ENCODE measurements around the gene PROX1.

The PROX1 gene

DNA sequence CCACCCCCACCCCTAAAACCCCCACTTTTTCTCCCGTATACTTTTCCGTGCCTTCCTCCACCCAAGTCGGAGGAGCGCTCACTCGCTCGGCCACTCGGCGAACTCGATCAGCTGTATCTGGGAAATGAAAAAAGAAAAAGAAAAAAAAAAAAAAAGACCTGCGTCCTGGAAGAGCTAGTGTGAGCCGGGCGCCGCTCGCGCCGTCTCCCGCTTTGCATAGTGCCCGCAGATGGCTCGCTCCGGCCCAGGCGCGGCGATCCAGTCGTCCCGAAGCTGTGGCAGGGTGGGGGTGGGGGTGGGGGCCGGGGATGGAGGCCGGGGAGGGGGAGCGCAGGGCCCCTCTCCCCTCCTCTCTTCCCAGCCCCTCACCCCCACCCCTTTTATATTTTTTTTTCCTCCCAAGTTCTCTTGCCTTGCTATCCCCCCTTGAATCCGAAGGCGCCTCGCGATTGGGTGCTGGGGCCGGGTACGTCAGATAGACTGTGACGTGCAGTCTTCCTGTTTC, 299 bp upstream of the PROX1 start:
- Histone ChIP-seq H3K27ac (ENCODE audit: low read length) (peak overlapping the region; percentile 60), H3K4me3 (ENCODE audit: low read length in 2 of 2) (peak overlapping the region; percentile 79 to 88), H3K4me1 (ENCODE audit: control insufficient read depth, insufficient read depth, low read length) (peaks cover 35% of the 10 kb centered on the region), H3K9ac (ENCODE audit: low read length in 2 of 2) (peak overlapping the region in 1 of 2 donors; percentile 66), H3K9me3 (ENCODE audit: control insufficient read depth in 2 of 2, low read length in 2 of 2) (no peaks in the 10 kb centered on the region), H3K27me3 (ENCODE audit: control insufficient read depth in 1 of 2, insufficient read depth in 2 of 2, low read length in 2 of 2) (peaks cover 49 to 65% of the 10 kb centered on the region in 2 donors), H3K36me3 (ENCODE audit: control insufficient read depth in 2 of 2, insufficient read depth in 2 of 2, low read length in 2 of 2) (no peaks in the 10 kb centered on the region)

- H3K9me3 ChIP-seq (ENCODE audit: control insufficient read depth in 2 of 2, low read length in 2 of 2) = no peaks in the 10 kb centered on the region
- H3K4me3 ChIP-seq (ENCODE audit: low read length in 2 of 2) = peak overlapping the region; percentile 79 to 88
- H3K27ac ChIP-seq (ENCODE audit: low read length) = peak overlapping the region; percentile 60
- no peaks in the 10 kb centered on the region for H3K36me3 ChIP-seq (ENCODE audit: control insufficient read depth in 2 of 2, insufficient read depth in 2 of 2, low read length in 2 of 2)
- peaks cover 26% of the 10 kb centered on the region for H3K4me1 ChIP-seq (ENCODE audit: control insufficient read depth, insufficient read depth, low read length)
- H3K27me3 ChIP-seq (ENCODE audit: control insufficient read depth in 1 of 2, insufficient read depth in 2 of 2, low read length in 2 of 2) = peaks cover 42 to 55% of the 10 kb centered on the region in 2 donors
- H3K9ac ChIP-seq (ENCODE audit: low read length in 2 of 2) = peak overlapping the region; percentile 66 to 72
Observed at GRCh38 chr1:213988507-213989001, 781 bp downstream of the PROX1 start.

- Histone ChIP-seq H3K9me3 (ENCODE audit: control insufficient read depth in 2 of 2, low read length in 2 of 2) (no peaks in the 10 kb centered on the region), H3K36me3 (ENCODE audit: control insufficient read depth in 2 of 2, insufficient read depth in 2 of 2, low read length in 2 of 2) (no peaks in the 10 kb centered on the region), H3K27ac (ENCODE audit: low read length) (peak overlapping the region; percentile 24), H3K9ac (ENCODE audit: low read length in 2 of 2) (peak overlapping the region; percentile 51 to 66), H3K4me3 (ENCODE audit: low read length in 2 of 2) (peak overlapping the region; percentile 79 to 88), H3K27me3 (ENCODE audit: control insufficient read depth in 1 of 2, insufficient read depth in 2 of 2, low read length in 2 of 2) (peaks cover 41 to 53% of the 10 kb centered on the region in 2 donors), H3K4me1 (ENCODE audit: control insufficient read depth, insufficient read depth, low read length) (peaks cover 26% of the 10 kb centered on the region)
Observed at GRCh38 chr1:213989002-213989855, 1.5 kb downstream of the PROX1 start.

DNA sequence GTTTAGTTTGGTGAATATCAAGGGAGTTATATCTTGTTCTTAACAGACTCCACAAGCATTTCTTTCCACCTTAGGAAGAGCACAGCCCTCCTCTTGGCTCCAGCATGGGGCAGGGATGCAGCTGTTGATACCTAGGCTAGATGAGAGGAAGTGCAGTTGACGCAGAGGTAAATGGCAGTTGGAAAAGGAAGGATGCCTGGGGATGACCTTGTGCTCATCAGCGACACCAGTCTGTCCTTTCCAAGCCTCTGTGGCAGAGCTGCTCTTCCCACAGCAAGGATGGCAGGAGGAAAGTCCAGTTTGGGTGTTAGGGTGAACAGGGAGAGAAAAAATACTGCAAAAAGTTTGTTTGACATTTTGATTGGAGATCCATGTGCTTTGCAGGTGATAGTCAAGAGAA, 6.2 kb downstream of the PROX1 start:
- no peaks in the 10 kb centered on the region for H3K9me3 ChIP-seq (ENCODE audit: control insufficient read depth in 2 of 2, low read length in 2 of 2)
- peaks cover 8% of the 10 kb centered on the region for H3K4me1 ChIP-seq (ENCODE audit: control insufficient read depth, insufficient read depth, low read length)
- no peak overlapping the region for H3K4me3 ChIP-seq (ENCODE audit: low read length in 2 of 2)
- H3K9ac ChIP-seq (ENCODE audit: low read length in 2 of 2) = no peak overlapping the region
- no peak overlapping the region for H3K27ac ChIP-seq (ENCODE audit: low read length)
- no peaks in the 10 kb centered on the region for H3K36me3 ChIP-seq (ENCODE audit: control insufficient read depth in 2 of 2, insufficient read depth in 2 of 2, low read length in 2 of 2)
- peaks cover 15 to 23% of the 10 kb centered on the region in 2 donors for H3K27me3 ChIP-seq (ENCODE audit: control insufficient read depth in 1 of 2, insufficient read depth in 2 of 2, low read length in 2 of 2)

- H3K27me3 ChIP-seq (ENCODE audit: control insufficient read depth in 1 of 2, insufficient read depth in 2 of 2, low read length in 2 of 2) = peaks cover 10 to 14% of the 10 kb centered on the region in 2 donors
- no peaks in the 10 kb centered on the region for H3K36me3 ChIP-seq (ENCODE audit: control insufficient read depth in 2 of 2, insufficient read depth in 2 of 2, low read length in 2 of 2)
- no peak overlapping the region for H3K4me3 ChIP-seq (ENCODE audit: low read length in 2 of 2)
- no peaks in the 10 kb centered on the region for H3K4me1 ChIP-seq (ENCODE audit: control insufficient read depth, insufficient read depth, low read length)
- no peak overlapping the region for H3K9ac ChIP-seq (ENCODE audit: low read length in 2 of 2)
- H3K27ac ChIP-seq (ENCODE audit: low read length) = no peak overlapping the region
- no peaks in the 10 kb centered on the region for H3K9me3 ChIP-seq (ENCODE audit: control insufficient read depth in 2 of 2, low read length in 2 of 2)
Observed at GRCh38 chr1:213994888-213995287, 7.1 kb downstream of the PROX1 start.

DNA sequence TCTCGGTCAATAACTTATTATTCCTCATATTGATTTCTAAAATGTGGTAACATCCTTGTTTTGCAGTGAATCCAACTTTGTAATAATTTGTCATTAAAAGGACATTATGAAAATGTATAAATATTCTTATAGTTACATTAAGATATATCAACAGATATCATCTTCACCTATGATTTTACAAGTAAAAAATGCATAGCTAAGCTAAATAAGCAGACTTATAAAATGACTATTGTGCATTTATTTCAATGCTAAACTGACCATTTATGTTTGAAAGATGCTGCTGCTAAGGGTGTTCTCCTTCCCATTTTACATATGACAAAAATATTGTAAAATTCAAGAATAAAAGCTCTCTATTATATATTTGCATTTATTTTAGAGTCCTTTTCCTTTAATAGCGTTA, 7.8 kb downstream of the PROX1 start:
- H3K9me3 ChIP-seq (ENCODE audit: control insufficient read depth in 2 of 2, low read length in 2 of 2) = no peaks in the 10 kb centered on the region
- H3K27me3 ChIP-seq (ENCODE audit: control insufficient read depth in 1 of 2, insufficient read depth in 2 of 2, low read length in 2 of 2) = peaks cover 5 to 14% of the 10 kb centered on the region in 2 donors
- H3K4me1 ChIP-seq (ENCODE audit: control insufficient read depth, insufficient read depth, low read length) = no peaks in the 10 kb centered on the region
- no peak overlapping the region for H3K4me3 ChIP-seq (ENCODE audit: low read length in 2 of 2)
- H3K9ac ChIP-seq (ENCODE audit: low read length in 2 of 2) = no peak overlapping the region
- no peak overlapping the region for H3K27ac ChIP-seq (ENCODE audit: low read length)
- no peaks in the 10 kb centered on the region for H3K36me3 ChIP-seq (ENCODE audit: control insufficient read depth in 2 of 2, insufficient read depth in 2 of 2, low read length in 2 of 2)

GRCh38 chr1:213996320-213997037, 8.7 kb downstream of the PROX1 start:
- Histone ChIP-seq H3K36me3 (ENCODE audit: control insufficient read depth in 2 of 2, insufficient read depth in 2 of 2, low read length in 2 of 2) (no peaks in the 10 kb centered on the region), H3K27ac (ENCODE audit: low read length) (no peak overlapping the region), H3K9me3 (ENCODE audit: control insufficient read depth in 2 of 2, low read length in 2 of 2) (no peaks in the 10 kb centered on the region), H3K27me3 (ENCODE audit: control insufficient read depth in 1 of 2, insufficient read depth in 2 of 2, low read length in 2 of 2) (peaks cover 5 to 10% of the 10 kb centered on the region in 2 donors), H3K9ac (ENCODE audit: low read length in 2 of 2) (no peak overlapping the region), H3K4me3 (ENCODE audit: low read length in 2 of 2) (peak overlapping the region; percentile 5 to 16), H3K4me1 (ENCODE audit: control insufficient read depth, insufficient read depth, low read length) (no peaks in the 10 kb centered on the region)

- Histone ChIP-seq H3K27me3 (ENCODE audit: control insufficient read depth in 1 of 2, insufficient read depth in 2 of 2, low read length in 2 of 2) (peaks cover 5 to 8% of the 10 kb centered on the region in 2 donors), H3K4me3 (ENCODE audit: low read length in 2 of 2) (peak overlapping the region; percentile 5 to 16), H3K9ac (ENCODE audit: low read length in 2 of 2) (no peak overlapping the region), H3K36me3 (ENCODE audit: control insufficient read depth in 2 of 2, insufficient read depth in 2 of 2, low read length in 2 of 2) (no peaks in the 10 kb centered on the region), H3K4me1 (ENCODE audit: control insufficient read depth, insufficient read depth, low read length) (no peaks in the 10 kb centered on the region), H3K27ac (ENCODE audit: low read length) (no peak overlapping the region), H3K9me3 (ENCODE audit: control insufficient read depth in 2 of 2, low read length in 2 of 2) (no peaks in the 10 kb centered on the region)
Observed at GRCh38 chr1:213997038-213997771, 9.4 kb downstream of the PROX1 start.

DNA sequence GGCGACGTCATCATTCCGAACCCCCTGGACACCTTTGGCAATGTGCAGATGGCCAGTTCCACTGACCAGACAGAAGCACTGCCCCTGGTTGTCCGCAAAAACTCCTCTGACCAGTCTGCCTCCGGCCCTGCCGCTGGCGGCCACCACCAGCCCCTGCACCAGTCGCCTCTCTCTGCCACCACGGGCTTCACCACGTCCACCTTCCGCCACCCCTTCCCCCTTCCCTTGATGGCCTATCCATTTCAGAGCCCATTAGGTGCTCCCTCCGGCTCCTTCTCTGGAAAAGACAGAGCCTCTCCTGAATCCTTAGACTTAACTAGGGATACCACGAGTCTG, 10.0 kb downstream of the PROX1 start:
- no peak overlapping the region for H3K4me3 ChIP-seq (ENCODE audit: low read length in 2 of 2)
- H3K4me1 ChIP-seq (ENCODE audit: control insufficient read depth, insufficient read depth, low read length) = no peaks in the 10 kb centered on the region
- no peaks in the 10 kb centered on the region for H3K36me3 ChIP-seq (ENCODE audit: control insufficient read depth in 2 of 2, insufficient read depth in 2 of 2, low read length in 2 of 2)
- no peak overlapping the region for H3K27ac ChIP-seq (ENCODE audit: low read length)
- H3K9ac ChIP-seq (ENCODE audit: low read length in 2 of 2) = no peak overlapping the region
- H3K9me3 ChIP-seq (ENCODE audit: control insufficient read depth in 2 of 2, low read length in 2 of 2) = no peaks in the 10 kb centered on the region
- peaks cover 5 to 6% of the 10 kb centered on the region in 2 donors for H3K27me3 ChIP-seq (ENCODE audit: control insufficient read depth in 1 of 2, insufficient read depth in 2 of 2, low read length in 2 of 2)

- H3K27me3 ChIP-seq (ENCODE audit: control insufficient read depth in 1 of 2, insufficient read depth in 2 of 2, low read length in 2 of 2) = peaks cover 3 to 5% of the 10 kb centered on the region in 2 donors
- H3K4me1 ChIP-seq (ENCODE audit: control insufficient read depth, insufficient read depth, low read length) = no peaks in the 10 kb centered on the region
- no peak overlapping the region for H3K27ac ChIP-seq (ENCODE audit: low read length)
- no peaks in the 10 kb centered on the region for H3K9me3 ChIP-seq (ENCODE audit: control insufficient read depth in 2 of 2, low read length in 2 of 2)
- H3K36me3 ChIP-seq (ENCODE audit: control insufficient read depth in 2 of 2, insufficient read depth in 2 of 2, low read length in 2 of 2) = no peaks in the 10 kb centered on the region
- H3K9ac ChIP-seq (ENCODE audit: low read length in 2 of 2) = no peak overlapping the region
- no peak overlapping the region for H3K4me3 ChIP-seq (ENCODE audit: low read length in 2 of 2)
Observed at GRCh38 chr1:213998785-213999184, 11.0 kb downstream of the PROX1 start.

Data from stomach smooth muscle (tissue), 2 donors.